Endometrial microvascular endothelial cells (primary cell): ENCODE measurements around the gene CD4. TPM values are rescaled to one million over a fixed set of nuclear protein-coding genes. Genes with fewer than 3 reads are reported as not detected.
"Not testable (repeated sequence)": the region's sequence is repeated elsewhere in the genome, so short reads cannot be mapped to it uniquely, and the experiment has no call there.

Experiments
- in situ Hi-C: cut with HindIII; loops from 2 replicates; pipeline ENCODE4 v1.10.0; 2017; ENCODE audit warnings: low sequenced_read_pairs, low pct_unique_long_range_greater_than_20kb; ENCODE audit errors: inconsistent ontology term
- total RNA-seq: library from RNA; depleted of rRNA; stranded (reverse); fragments of >200 nt; gene quantifications from one replicate; pipeline ENCODE4 v1.2.3, GENCODE V29; 2015; ENCODE audit errors: inconsistent ontology term

The CD4 gene
- total RNA-seq, 1 donor from 2014 or later = not detected

DNA sequence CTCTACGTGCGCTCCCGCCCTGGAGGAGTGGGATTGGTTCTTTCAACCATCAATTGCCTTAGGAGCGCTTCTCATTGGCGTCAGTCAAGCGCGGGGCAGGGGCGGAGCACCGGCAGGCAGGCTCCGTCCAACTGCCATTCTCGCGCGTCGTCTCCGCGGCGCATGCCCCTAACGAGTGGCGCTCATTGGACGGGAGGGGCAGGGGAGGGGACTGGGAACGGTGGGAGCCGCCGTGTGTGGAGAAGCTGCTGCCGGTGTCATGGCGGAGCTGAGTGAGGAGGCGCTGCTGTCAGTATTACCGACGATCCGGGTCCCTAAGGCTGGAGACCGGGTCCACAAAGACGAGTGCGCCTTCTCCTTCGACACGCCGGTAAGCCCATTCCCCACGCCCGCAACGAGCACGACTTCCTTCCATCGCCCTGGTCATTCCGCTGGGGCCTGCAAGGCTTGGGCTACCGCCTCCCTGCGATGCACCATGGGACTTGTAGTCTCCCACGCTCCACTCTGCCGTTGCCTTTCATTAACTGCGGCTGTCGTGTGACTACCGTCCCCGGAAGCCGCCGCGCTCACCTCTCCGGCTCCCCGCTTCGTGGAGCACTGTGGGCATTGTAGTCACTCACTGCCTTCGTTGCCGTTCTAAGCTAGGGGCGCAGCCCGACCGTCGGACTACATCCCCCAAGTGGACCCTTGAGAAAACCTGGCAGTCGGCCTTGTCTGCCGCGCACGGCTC lies 62.8 kb downstream of the CD4 start, which contains the start of gene USP5:
Gene USP5 (plus strand): TSS at position 230 of the 730 bp plus-strand sequence. CDS start 30 bp downstream, at position 260.
- in situ Hi-C loops = no loop called here

DNA sequence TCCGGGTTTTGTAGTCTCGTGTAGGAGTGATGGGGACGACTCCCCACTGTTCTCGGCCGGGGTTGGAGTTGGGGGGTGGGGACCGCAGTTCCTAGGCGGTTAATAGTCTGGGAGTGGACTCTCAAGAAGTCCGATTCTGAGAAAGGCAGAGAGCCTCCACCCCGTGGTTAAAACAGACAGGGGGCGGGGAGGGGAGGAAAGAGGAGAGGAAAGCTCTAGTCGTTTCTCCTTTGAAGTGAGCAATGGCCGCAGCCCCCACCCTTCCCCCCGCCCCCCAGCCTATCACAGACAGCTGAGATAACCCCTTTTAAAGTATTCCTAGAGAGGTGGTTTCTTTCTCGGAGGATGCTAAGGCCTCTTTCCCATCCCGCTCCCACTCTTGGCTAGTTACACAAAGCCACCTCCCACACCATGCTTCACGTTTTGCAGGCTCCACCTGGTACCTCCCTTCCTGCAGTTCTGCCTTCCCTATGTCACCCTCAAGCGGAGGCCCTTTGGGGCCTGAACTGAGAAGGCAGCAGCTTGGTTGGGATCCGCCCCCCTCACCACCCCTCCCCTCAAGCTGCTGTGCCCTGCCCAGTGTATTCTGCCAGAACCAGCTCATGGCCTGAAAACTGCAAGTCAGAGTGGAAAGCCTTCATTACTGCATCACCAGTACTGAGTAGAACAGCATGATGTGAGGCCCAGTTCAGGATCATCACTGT lies 63.5 kb downstream of the CD4 start:
- in situ Hi-C loops = no loop called here

DNA sequence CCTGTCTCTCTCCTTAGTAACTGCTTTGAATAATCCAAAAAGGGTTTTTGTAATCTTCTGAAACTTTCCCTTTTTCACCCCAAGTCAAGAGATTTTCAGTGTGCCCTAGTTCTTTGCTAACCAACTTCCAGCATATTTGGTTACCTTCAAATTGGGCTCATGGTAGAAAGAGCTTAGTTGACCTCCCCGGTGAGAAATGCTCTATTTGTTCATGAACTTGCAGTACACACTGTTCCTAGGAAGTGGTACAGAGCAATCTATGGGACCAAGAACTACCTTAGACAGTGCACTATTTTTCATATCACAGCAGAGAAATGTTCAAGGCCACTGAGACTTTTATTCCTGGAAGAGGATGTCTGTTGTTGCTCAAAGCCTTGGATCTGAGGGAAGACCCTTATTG lies 64.3 kb downstream of the CD4 start:
- in situ Hi-C loops = no loop called here

DNA sequence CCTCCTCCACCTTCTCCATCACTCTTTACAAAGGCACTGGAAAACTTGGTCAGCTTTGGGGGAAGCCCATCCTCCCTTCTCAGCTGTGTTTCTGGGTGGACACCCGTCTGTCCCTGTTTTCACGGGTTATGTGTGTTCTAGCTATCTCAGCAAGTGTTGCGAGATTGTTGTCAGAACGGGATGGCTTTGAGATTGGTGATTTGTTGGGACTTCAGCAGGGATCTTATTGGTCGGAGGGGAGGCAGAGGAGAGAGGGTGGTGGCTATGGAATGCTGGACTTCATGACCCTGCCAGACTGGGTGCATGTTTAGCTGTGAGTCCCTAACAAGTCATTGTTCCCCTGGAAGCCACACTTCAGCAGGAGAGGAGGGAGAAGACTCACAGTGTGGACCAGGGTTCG lies 64.7 kb downstream of the CD4 start:
- in situ Hi-C loops = no loop called here

DNA sequence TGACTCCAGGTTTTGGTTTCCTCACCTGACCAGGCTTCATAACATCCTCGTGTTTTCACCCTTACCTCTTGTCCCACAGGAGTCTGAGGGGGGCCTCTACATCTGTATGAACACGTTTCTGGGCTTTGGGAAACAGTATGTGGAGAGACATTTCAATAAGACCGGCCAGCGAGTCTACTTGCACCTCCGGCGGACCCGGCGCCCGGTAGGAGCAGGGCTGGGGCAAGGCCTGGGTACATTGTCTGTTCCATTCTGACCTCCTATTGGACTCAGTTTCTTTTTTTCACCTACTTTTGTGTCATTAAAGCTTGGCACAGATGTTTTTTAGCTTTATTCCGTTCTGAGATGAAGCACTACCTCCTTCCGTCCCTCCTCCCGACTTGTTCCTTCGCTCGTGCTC lies 66.0 kb downstream of the CD4 start:
- in situ Hi-C loops = no loop called here

DNA sequence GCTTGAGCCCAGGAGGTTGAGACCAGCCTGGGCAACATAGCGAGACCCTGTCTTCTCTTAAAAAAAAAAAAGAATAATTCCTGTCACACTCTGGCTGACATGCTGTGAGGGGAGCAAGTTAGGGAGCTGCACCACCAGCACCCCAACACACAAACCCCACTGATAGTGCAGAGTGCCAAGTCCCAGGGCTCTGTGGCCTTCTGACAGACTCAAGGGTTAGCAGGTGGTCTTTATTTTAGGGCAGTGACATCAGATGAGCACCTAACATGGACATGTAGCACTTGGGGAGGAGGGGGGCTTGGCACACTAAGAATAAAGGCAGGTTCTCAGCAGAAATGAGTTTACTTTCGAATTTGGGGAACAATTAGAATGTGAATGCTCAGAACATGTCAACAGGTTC lies 69.5 kb downstream of the CD4 start:
- in situ Hi-C loops = no loop called here

DNA sequence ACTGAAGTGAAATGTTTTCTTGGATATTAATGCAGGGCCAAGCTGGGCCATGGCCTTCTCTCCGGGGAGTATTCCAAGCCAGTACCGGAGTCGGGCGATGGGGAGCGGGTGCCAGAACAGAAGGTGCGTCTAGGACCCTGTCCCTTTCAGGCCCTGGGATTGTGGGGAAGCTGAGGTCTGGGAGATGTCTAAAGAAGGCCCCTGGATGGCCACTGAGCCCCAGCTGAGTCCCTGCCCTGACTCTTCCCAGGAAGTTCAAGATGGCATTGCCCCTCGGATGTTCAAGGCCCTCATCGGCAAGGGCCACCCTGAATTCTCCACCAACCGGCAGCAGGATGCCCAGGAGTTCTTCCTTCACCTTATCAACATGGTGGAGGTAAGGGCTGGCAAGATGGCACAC lies 70.8 kb downstream of the CD4 start:
- in situ Hi-C loops = no loop called here

DNA sequence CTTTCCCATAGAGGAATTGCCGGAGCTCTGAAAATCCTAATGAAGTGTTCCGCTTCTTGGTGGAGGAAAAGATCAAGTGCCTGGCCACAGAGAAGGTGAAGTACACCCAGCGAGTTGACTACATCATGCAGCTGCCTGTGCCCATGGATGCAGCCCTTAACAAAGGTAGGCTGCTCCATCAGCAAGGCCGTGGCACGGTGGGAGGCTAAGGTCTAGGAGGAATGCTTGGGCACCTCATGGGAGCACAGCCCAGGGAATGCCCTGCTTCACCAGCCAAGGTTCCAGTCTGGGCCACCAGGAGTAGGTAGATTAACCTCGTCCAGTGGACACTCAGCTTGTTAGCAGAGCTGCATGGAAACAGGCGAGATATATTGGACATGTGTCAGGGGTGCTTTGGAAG lies 71.6 kb downstream of the CD4 start:
- in situ Hi-C loops = no loop called here

DNA sequence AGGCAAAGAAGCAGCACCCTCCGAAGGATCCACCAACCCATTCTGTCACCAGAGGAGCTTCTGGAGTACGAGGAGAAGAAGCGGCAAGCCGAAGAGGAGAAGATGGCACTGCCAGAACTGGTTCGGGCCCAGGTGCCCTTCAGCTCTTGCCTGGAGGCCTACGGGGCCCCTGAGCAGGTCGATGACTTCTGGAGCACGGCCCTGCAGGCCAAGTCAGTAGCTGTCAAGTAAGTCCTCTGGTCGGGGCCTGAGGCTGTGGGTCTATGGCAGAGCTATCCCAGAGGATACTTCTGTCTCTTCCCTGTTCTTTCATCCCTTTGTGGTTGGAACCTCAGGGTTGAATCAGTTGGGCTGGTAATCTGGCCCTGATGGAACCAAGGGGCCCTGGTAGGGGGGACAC lies 72.1 kb downstream of the CD4 start:
- in situ Hi-C loops = no loop called here

DNA sequence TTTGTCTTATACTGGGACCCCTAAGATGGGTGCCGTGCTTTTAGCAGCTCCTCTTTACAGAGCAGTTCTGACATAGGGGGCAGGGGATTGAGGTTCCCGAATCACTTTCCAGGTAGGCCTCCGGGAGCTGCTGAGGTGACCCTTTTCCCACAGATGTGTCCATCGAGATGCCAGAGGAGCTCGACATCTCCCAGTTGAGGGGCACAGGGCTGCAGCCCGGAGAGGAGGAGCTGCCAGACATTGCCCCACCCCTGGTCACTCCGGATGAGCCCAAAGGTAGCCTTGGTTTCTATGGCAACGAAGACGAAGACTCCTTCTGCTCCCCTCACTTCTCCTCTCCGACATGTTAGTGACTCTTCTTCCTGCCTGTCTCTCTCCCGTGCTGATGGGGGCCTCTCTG lies 73.7 kb downstream of the CD4 start:
- in situ Hi-C loops = no loop called here

DNA sequence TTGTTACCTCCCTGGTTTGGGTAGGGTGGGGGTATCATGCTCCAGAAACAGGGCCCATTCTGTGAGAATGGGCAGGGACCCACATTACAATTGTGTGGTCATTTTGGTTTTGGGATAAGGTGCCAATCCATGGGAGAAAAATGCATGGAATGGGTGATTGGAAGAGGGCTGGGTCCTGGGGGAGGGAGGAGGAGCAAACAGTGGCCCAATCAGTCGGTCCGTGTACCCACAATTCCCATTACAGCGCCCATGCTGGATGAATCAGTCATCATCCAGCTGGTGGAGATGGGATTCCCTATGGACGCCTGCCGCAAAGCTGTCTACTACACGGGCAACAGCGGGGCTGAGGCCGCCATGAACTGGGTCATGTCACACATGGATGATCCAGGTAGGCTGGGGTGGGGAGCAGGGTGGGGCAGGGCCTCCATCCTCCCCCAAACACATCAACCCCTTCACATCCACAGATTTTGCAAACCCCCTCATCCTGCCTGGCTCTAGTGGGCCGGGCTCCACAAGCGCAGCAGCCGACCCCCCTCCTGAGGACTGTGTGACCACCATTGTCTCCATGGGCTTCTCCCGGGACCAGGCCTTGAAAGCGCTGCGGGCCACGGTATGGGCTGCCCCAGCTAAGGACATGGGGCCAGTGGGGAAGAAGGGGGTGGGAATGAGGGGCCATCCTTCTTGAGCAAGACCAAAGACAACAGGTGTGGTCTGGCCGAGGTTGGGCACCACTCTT lies 74.4 kb downstream of the CD4 start:
- in situ Hi-C loops = no loop called here

DNA sequence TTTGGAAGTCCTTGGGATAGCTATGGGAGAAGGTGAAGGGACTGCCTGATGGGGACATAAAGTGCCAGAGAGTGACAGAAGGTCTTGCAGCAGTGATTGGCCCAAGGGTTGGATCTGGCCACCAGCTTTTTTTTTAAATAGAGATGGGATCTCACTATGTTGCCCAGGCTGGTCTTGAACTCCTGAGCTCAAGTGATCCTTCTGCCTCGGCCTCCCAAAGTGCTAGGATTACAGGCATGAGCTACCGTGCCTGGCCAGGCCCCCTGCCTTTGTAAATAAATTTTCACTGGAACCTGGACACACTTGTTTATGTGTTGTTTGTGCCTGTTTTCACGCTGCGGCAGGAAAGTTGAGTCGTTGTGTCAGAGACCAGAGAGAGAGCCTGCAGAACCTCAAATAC lies 76.0 kb downstream of the CD4 start:
- in situ Hi-C loops = not testable (repeated sequence)

DNA sequence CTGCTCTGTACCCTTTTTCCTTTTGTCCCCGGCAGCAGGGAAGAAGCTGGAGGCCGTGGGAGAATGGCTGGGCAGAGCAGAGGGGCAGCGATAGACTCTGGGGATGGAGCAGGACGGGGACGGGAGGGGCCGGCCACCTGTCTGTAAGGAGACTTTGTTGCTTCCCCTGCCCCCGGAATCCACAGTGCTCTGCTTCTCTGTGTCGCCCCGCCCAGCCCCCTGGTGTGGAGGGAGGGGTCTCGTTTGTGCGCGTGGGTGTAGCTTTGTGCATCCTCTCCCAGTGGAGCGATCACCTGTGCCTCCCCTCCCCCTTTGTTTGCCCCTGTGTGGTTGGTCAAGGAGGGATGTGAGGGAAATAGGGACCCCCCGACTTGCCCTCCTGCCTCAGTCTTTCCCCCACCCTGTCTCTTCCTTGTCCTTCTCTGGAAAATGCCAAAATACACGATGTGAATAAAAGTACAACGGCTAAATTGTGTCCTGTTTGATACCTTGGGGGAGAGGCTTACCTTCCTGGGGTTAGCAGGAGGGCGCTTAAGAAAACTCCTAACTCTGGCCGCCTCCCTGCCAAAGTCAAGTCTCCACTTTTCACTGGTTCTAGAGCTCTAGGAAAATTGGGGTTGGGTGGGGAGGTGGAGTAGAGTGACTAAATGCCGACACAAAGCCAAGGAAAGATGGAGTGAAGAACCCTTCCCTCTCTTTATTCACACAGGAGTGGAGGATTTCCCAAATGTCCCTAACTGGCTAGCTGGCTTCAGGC lies 77.0 kb downstream of the CD4 start:
- in situ Hi-C loops = no loop called here

DNA sequence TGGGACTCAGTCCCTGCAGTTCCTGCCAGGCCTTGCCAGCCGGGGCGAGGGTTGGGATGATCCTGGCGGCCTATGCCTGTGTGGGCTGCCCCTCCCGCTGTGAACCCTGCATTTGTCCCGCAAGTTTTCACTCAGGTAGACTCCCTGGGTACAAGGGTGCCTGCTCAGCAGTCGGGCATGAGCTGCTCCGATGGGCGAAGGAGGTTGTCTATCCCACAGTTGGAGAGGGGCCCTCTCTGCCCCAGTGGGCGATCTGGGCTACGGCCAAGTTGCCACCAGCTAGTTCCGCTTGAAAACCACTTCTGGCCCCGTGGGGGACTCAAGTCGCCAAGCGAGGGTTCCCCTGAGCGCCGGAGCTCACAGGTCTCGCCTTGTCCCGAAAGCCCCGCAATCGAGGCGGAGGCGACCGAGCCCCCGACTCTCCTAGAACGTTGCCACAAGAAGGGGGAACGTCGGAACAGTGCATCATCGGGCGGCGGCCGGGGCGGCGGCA lies 77.6 kb downstream of the CD4 start:
- in situ Hi-C loops = no loop called here

DNA sequence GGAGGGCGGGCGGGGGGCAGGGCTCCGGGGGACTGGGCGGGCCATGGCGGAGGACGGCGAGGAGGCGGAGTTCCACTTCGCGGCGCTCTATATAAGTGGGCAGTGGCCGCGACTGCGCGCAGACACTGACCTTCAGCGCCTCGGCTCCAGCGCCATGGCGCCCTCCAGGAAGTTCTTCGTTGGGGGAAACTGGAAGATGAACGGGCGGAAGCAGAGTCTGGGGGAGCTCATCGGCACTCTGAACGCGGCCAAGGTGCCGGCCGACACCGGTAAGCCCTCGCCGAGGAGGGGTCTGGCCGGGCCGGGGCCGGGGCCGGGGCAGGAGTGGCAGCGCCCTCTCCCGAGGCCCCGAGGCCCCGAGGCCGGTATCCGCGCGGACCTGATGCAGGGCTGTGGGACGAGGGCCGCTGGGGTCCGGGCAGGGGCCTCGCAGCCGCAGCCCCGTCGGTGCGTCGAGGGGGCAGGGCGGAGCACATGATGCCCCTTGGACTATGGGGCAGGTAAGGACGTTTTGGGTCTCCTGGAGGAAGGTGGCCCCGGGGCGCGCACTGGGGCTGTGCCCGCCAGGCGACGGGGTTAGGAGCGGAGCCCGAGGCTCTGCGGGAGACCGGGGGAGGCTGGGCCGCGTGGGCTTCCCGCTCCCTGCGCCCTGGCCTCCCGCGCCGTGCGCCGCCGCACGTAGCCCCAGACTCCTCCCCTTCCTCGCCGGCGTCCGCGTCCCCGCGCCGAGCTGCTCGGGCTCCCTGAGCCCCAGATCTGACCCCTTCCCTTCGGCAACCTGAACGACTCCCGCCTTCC lies 78.3 kb downstream of the CD4 start, which contains the start of gene TPI1:
Gene TPI1 (plus strand): TSS at position 119 of the 798 bp plus-strand sequence. CDS start 36 bp downstream, at position 155.
- in situ Hi-C loops = no loop called here

DNA sequence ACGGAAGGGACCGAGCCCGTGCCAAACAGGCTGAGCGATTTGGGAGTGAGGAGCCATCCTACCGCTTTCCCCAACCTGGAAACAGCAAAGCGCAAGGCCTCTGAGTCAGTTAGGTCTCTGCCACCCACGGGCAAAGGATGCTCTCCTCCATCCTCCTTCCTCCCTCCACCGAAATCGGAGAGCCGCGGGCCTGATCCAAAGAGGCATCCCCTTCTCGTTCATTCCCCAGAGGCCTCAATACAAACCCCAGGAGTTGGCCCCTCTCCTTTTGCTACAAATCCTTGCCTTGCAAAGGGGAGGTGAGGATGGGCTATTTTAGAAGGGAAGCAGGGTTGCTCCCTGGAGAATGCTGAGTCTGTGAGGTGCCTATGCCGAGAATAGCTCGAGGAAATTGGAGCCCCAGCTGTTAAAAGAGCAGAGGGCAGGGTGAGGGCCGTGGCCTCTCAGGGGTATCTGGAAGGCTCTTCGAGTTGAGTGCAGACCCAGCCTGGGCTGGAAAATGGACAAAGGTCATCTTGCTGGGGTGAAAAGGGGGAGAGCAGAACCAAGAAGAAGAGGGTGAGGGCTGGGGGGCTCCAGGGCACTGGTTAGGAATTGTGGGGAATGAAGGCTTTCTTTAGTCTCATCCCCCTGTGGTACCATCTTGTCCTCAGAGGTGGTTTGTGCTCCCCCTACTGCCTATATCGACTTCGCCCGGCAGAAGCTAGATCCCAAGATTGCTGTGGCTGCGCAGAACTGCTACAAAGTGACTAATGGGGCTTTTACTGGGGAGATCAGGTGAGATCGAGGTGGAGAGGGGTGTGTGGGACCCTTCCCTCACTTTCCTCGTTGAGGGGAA lies 79.1 kb downstream of the CD4 start:
- in situ Hi-C loops = no loop called here
